GM21390 (cell line): ENCODE results near the gene EDN2.
A peak's percentile ranks its signal among the peaks of the same experiment; 100 is the strongest.

Source experiments
- ATAC-seq: cut with Tn5 transposase; IDR thresholded peaks from one replicate; pipeline ENCODE4 v1.9.1; 2021; ENCODE audit not compliant: unreplicated experiment

EDN2 gene

GRCh38 chr1:41518471-41518870 is 34.0 kb upstream of the EDN2 start:
- ATAC-seq: no peak

GRCh38 chr1:41517062-41517438 is 32.6 kb upstream of the EDN2 start:
- no peak for ATAC-seq

GRCh38 chr1:41516168-41517061 is 31.9 kb upstream of the EDN2 start:
- ATAC-seq: peak; percentile 69

- ATAC-seq: no peak
Observed at GRCh38 chr1:41515778-41516167, 31.3 kb upstream of the EDN2 start.

- no peak for ATAC-seq
Observed at GRCh38 chr1:41515131-41515678, 30.7 kb upstream of the EDN2 start.

- no peak for ATAC-seq
Observed at GRCh38 chr1:41514381-41514780, 29.9 kb upstream of the EDN2 start.

- ATAC-seq: no peak
Observed at GRCh38 chr1:41513383-41513735, 28.9 kb upstream of the EDN2 start.

GRCh38 chr1:41512701-41513382 is 28.4 kb upstream of the EDN2 start:
- no peak for ATAC-seq

- ATAC-seq: no peak
Observed at GRCh38 chr1:41511239-41511540, 26.7 kb upstream of the EDN2 start.

- no peak for ATAC-seq
Observed at GRCh38 chr1:41510531-41511238, 26.2 kb upstream of the EDN2 start.

GRCh38 chr1:41509270-41509671 is 24.8 kb upstream of the EDN2 start:
- no peak for ATAC-seq

- no peak for ATAC-seq
Observed at GRCh38 chr1:41508290-41508689, 23.8 kb upstream of the EDN2 start.

GRCh38 chr1:41507836-41508235 is 23.4 kb upstream of the EDN2 start:
- no peak for ATAC-seq

- ATAC-seq: no peak
Observed at GRCh38 chr1:41507110-41507720, 22.7 kb upstream of the EDN2 start.

- ATAC-seq: no peak
Observed at GRCh38 chr1:41504114-41505035, 19.9 kb upstream of the EDN2 start.

- no peak for ATAC-seq
Observed at GRCh38 chr1:41503538-41504113, 19.1 kb upstream of the EDN2 start.

- ATAC-seq: no peak
Observed at GRCh38 chr1:41502912-41503311, 18.4 kb upstream of the EDN2 start.

- no peak for ATAC-seq
Observed at GRCh38 chr1:41501581-41501980, 17.1 kb upstream of the EDN2 start.

GRCh38 chr1:41500781-41501518 is 16.5 kb upstream of the EDN2 start:
- ATAC-seq: no peak
